HG02938 (cell line): ENCODE measurements around the gene GATAD2A.
"Not testable (repeated sequence)": the region's sequence is repeated elsewhere in the genome, so short reads cannot be mapped to it uniquely, and the experiment has no call there.

ENCODE experiments used
- ATAC-seq: cut with Tn5 transposase; IDR thresholded peaks from one replicate; pipeline ENCODE4 v1.9.1; 2021; ENCODE audit warnings: mild to moderate bottlenecking, moderate library complexity; ENCODE audit not compliant: unreplicated experiment

Gene GATAD2A

GRCh38 chr19:19388568-19389555, 16.6 kb upstream of the GATAD2A start:
- ATAC-seq, result no peak

- ATAC-seq, result not testable (repeated sequence)
These were observed 15.8 kb upstream of the GATAD2A start for GRCh38 chr19:19389683-19390082.

- not testable (repeated sequence) for ATAC-seq
These were observed 11.1 kb upstream of the GATAD2A start for GRCh38 chr19:19394333-19394732.

GRCh38 chr19:19399733-19400433, 5.6 kb upstream of the GATAD2A start:
- ATAC-seq, result no peak

GRCh38 chr19:19402656-19403372, 2.7 kb upstream of the GATAD2A start:
- ATAC-seq, result no peak

GRCh38 chr19:19403373-19403901, 2.0 kb upstream of the GATAD2A start:
- no peak for ATAC-seq

GRCh38 chr19:19405971-19406877, 749 bp downstream of the GATAD2A start:
- ATAC-seq, result no peak

- ATAC-seq, result no peak
These were observed 1.6 kb downstream of the GATAD2A start for GRCh38 chr19:19406878-19407632.

GRCh38 chr19:19407633-19407930, 2.1 kb downstream of the GATAD2A start:
- ATAC-seq, result no peak

- ATAC-seq, result no peak
These were observed 3.7 kb downstream of the GATAD2A start for GRCh38 chr19:19409205-19409604.

GRCh38 chr19:19409631-19410030, 4.2 kb downstream of the GATAD2A start:
- no peak for ATAC-seq

- no peak for ATAC-seq
These were observed 5.4 kb downstream of the GATAD2A start for GRCh38 chr19:19410553-19411550.

GRCh38 chr19:19416280-19416679, 10.8 kb downstream of the GATAD2A start:
- ATAC-seq, result no peak

GRCh38 chr19:19417046-19417445, 11.6 kb downstream of the GATAD2A start:
- ATAC-seq, result no peak

- no peak for ATAC-seq
These were observed 12.3 kb downstream of the GATAD2A start for GRCh38 chr19:19417628-19418245.

- no peak for ATAC-seq
These were observed 13.2 kb downstream of the GATAD2A start for GRCh38 chr19:19418555-19419260.
